CD4-positive, alpha-beta T cell treated with Interleukin-15 for 4 hours (primary cell): ENCODE results near the gene MRPS24.
"Not testable (repeated sequence)": the region's sequence is repeated elsewhere in the genome, so short reads cannot be mapped to it uniquely, and the experiment has no call there.

Experiments used
- DNase-seq: peaks from one replicate; pipeline ENCODE4 v3.0.0-alpha.2; 2020; ENCODE audit warnings: low spot score

The MRPS24 gene

GRCh38 chr7:43869006-43869866 lies at the start of gene MRPS24:
TSS of gene MRPS24 (minus strand) at chr7:43869517. CDS start at chr7:43869495, 22 bp downstream.
- peak; percentile 94 for DNase-seq

GRCh38 chr7:43915907-43916306 lies 46.6 kb upstream of the MRPS24 start:
- no peak for DNase-seq

GRCh38 chr7:43914795-43915194 lies 45.5 kb upstream of the MRPS24 start:
- no peak for DNase-seq

- DNase-seq = peak; percentile 48
Observed at GRCh38 chr7:43906331-43907010, 37.2 kb upstream of the MRPS24 start, which contains the start of gene URGCP. TSS of gene URGCP (minus strand) at chr7:43906596. CDS start at chr7:43906575, 21 bp downstream.

GRCh38 chr7:43905956-43906330 lies 36.6 kb upstream of the MRPS24 start:
- no peak for DNase-seq

- no peak for DNase-seq
Observed at GRCh38 chr7:43905209-43905946, 36.1 kb upstream of the MRPS24 start.

GRCh38 chr7:43904533-43905208 lies 35.4 kb upstream of the MRPS24 start:
- DNase-seq = no peak

- no peak for DNase-seq
Observed at GRCh38 chr7:43902542-43903054, 33.3 kb upstream of the MRPS24 start.

GRCh38 chr7:43898571-43898970 lies 29.3 kb upstream of the MRPS24 start:
- DNase-seq = not testable (repeated sequence)

GRCh38 chr7:43895847-43896415 lies 26.6 kb upstream of the MRPS24 start:
- DNase-seq = no peak

GRCh38 chr7:43891069-43891955 lies 22.0 kb upstream of the MRPS24 start:
- no peak for DNase-seq

- DNase-seq = no peak
Observed at GRCh38 chr7:43890468-43890867, 21.2 kb upstream of the MRPS24 start.

- peak; percentile 17 for DNase-seq
Observed at GRCh38 chr7:43888993-43889945, 20.0 kb upstream of the MRPS24 start.

GRCh38 chr7:43884617-43885016 lies 15.3 kb upstream of the MRPS24 start:
- no peak for DNase-seq

GRCh38 chr7:43884209-43884608 lies 14.9 kb upstream of the MRPS24 start:
- DNase-seq = no peak

- DNase-seq = no peak
Observed at GRCh38 chr7:43880596-43880995, 11.3 kb upstream of the MRPS24 start.

GRCh38 chr7:43879477-43879876 lies 10.2 kb upstream of the MRPS24 start:
- DNase-seq = no peak

- no peak for DNase-seq
Observed at GRCh38 chr7:43878867-43879266, 9.6 kb upstream of the MRPS24 start.
